KOPT-K1 (cell line): ENCODE measurements around the gene MEFV.
A peak's percentile ranks its signal among the peaks of the same experiment; 100 is the strongest.
"Not testable (repeated sequence)": the region's sequence is repeated elsewhere in the genome, so short reads cannot be mapped to it uniquely, and the experiment has no call there.

ENCODE experiments used
- H3K27ac ChIP-seq: fragments of 200-600 bp; sonication (generic); 2 replicates; pipeline ENCODE4 v1.5.1; 2016; ENCODE audit warnings: antibody characterized with exemption, mild to moderate bottlenecking, low read depth, low read length; ENCODE audit not compliant: poor library complexity, severe bottlenecking
- H3K36me3 ChIP-seq: fragments of 200-600 bp; sonication (generic); 2 replicates; pipeline ENCODE4 v1.5.1; 2017; ENCODE audit warnings: antibody characterized with exemption, mild to moderate bottlenecking, low read length, moderate library complexity; ENCODE audit not compliant: insufficient read depth
- H3K9me3 ChIP-seq: fragments of 200-600 bp; sonication (generic); 2 replicates; pipeline ENCODE4 v1.5.1; 2017; ENCODE audit warnings: antibody characterized with exemption, low read length, mild to moderate bottlenecking; ENCODE audit not compliant: insufficient read depth, poor library complexity, severe bottlenecking

Gene MEFV

DNA sequence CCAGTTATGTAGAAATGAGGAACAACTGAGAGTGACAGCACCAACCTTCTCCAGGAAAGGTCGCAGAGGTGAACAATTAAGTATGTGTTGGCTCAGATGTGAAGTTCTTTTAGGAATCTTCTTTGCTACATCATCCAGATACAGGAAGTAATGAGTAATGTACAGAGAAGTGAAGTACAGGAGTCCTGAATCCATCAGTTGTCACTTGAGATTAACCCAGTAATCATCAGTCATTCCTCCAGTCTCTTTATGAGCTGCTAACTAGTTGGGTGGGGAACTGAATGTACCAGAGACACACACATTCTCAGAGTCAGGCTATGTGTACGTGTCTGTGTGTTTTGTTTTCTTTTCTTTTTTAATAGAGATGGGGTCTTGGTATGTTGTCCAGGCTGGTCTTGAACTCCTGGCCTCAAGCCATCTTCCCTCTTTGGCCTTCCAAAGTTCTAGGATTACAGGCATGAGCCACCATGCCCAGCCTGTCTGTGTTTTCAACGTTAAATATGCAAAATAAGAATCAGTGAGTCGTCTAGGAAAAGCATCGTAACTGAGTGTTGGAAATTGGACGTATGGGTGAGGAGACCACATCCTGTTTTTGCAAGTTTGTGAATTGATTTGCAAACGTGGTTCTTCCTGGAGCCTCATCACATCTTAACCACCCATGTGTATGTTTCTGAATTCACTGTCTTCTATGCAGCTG, 41.4 kb downstream of the MEFV start:
- H3K9me3 ChIP-seq, result peaks cover 3% of the 10 kb centered on the region
- peak overlapping the region; percentile 44 for H3K27ac ChIP-seq
- no peaks in the 10 kb centered on the region for H3K36me3 ChIP-seq

GRCh38 chr16:3212567-3212966, 43.9 kb downstream of the MEFV start:
- no peaks in the 10 kb centered on the region for H3K36me3 ChIP-seq
- H3K9me3 ChIP-seq, result peaks cover 10% of the 10 kb centered on the region
- no peak overlapping the region for H3K27ac ChIP-seq

DNA sequence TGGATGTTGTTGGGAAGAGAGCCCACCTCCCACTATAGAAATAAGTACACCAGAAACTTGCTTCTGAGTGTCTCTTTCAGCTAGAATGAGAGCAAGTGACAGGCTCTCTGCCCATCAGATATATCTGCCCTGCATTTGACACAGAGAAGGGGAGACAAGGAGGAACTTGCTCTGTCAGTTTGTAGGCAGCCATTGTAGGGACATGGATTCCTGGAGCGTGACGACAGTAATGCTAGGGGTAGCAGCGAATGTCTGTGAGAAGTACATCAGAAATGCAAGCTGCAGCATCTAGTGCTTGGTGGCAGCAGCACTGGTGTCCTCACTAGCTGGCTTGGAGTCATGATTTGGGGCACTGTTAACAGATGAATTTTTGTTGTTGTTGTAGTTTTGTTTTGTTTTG, 44.4 kb downstream of the MEFV start:
- no peak overlapping the region for H3K27ac ChIP-seq
- no peaks in the 10 kb centered on the region for H3K36me3 ChIP-seq
- peaks cover 14% of the 10 kb centered on the region for H3K9me3 ChIP-seq

DNA sequence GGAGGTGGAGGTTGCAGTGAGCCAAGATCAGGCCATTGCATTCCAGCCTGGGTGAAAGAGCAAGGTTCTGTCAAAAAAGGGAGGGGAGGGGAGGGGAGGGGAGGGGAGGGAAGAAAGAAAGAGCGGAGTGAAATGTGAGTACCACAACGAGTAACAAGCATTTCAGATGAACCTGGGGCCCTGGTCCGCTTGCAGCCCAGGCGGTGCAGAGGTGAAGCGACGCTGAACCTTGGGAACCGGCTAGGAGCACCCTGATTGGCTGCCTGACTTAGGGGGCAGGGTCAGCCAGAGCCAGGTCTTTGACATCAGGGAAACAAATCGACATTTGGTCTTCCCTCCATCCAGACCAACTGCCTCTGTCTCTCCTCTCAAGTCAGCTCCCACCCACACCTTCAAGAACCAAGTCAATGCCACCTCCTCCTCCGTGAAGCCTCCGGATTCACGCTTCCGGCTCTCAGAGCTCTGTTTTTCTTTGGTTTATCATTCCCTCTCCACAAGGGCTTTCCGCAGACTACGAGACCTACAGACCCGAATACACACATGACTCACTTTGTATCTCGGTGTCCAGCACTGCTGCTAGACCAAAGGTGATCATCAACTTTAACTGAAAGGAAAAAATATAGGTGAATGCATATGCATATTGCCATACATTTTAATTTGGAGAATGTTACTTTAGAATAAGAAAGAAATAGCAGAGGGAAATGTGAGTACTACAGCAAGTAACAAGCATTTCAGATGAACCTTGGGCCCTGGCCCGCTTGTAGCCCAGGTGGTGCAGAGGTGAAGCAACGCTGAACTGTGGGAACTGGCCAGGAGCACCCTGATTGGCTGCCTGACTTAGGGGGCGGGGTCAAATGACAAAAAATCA, 49.1 kb downstream of the MEFV start:
- no peaks in the 10 kb centered on the region for H3K36me3 ChIP-seq
- peaks cover 31% of the 10 kb centered on the region for H3K9me3 ChIP-seq
- no peak overlapping the region for H3K27ac ChIP-seq

DNA sequence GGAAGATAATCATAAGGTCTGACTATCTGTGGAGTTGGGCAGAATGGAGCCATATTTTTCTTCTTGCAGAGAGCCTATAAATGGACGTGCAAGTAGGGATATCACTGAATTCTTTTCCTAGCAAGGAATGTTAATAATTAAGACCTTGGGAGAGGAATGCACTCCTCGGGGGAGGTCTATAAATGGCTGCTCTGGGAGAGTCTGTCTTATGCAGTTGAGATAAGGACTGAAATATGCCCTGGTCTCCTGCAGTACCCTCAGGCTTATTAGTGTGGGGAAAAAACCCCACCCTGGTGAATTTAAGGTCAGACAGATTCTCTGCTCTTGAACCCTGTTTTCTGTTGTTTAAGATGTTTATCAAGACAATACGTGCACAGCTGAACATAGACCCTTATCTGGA, 50.5 kb downstream of the MEFV start:
- H3K36me3 ChIP-seq, H3K27ac ChIP-seq: not testable (repeated sequence)
- peaks cover 31% of the 10 kb centered on the region for H3K9me3 ChIP-seq

DNA sequence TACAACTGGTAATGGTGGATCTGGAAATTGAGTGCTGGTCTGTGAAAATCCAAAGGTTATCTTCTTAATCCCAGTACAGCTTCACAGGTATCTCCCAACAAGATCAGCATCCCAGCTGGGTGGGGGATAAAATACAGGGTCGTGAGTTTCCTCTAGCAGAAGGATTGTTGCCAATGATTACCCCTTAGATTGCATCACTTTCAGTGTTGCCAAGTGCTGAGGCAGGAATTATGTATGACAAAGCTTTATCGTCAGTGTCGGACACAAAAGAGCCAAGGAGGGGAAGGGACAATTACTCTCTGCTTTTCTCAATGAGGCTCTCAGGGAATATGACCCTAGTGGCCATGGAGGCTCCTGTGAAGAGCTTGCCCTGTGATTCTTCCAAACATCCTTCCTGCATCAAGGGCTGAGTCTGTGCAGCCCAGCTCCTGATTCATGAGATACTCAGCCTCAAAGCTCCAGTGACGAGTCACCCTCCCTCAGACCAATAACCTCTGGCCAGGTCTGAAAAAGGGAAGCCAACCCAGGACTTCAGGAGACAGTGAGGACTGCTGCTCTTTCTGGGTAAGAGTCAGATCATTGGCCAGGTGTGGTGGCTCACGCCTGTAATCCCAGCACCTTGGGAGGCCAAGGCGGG, 53.4 kb downstream of the MEFV start:
- Histone ChIP-seq H3K27ac (no peak overlapping the region), H3K36me3 (no peaks in the 10 kb centered on the region), H3K9me3 (peaks cover 24% of the 10 kb centered on the region)

GRCh38 chr16:3198334-3199072, 57.9 kb downstream of the MEFV start:
- Histone ChIP-seq H3K27ac (no peak overlapping the region), H3K36me3 (no peaks in the 10 kb centered on the region), H3K9me3 (no peaks in the 10 kb centered on the region)

DNA sequence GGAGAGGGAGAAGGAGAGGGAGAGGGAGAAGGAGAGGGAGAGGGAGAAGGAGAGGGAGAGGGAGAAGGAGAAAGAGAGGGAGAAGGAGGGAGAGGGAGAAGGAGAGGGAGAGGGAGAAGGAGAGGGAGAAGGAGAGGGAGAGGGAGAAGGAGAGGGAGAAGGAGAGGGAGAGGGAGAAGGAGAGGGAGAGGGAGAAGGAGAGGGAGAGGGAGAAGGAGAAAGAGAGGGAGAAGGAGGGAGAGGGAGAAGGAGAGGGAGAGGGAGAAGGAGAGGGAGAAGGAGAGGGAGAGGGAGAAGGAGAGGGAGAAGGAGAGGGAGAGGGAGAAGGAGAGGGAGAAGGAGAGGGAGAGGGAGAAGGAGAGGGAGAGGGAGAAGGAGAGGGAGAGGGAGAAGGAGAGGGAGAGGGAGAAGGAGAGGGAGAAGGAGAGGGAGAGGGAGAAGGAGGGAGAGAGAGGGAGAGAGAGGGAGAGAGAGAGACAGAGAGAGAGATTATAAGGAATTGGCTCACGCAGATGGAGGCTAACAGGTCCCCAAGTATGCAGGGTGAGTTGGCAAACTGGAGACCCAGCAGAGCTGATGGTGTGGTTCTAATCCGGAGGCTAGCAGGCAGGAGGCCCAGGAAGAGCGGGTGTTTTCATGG, 58.6 kb downstream of the MEFV start:
- H3K27ac ChIP-seq, H3K9me3 ChIP-seq, H3K36me3 ChIP-seq: not testable (repeated sequence)

DNA sequence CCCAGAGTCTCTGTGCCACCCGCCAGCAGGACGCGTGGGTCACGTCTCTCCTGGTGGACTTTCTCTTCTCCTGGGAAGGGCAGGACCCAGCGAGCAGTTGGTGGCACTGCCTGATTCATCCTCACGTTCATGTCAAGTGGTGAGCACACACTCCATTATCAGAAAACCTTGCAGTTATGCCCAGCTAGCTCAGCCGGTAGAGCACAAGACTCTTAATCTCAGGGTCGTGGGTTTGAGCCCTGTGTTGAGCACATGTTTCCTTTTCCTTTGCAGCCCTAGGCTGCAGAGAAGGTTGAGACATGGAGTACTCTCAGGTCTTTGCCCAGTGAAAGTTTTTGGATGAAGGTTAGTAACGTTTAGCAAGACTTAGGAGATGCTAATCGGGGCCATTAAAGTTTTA, 60.5 kb downstream of the MEFV start:
- no peak overlapping the region for H3K27ac ChIP-seq
- peaks cover 22% of the 10 kb centered on the region for H3K9me3 ChIP-seq
- no peaks in the 10 kb centered on the region for H3K36me3 ChIP-seq

DNA sequence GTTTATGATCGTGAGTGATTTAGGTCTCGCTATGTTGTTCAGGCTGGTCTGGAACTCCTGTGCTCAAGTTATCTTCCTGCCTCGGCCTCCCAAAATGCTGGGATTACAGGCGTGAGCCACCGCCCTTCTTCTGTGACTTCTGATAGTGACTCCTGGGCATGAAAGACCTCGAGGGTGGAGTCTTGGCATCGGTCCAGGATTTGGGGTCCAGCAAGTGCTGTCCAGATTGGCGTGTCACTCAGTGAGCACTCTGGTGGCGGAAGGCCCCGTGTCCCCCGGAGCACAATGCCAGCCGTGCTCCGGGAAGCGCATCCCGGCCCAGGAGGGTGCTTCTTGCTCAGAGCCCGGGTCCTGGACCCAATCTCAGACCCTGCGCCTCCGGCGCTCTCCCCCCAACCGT, 61.6 kb downstream of the MEFV start:
- no peak overlapping the region for H3K27ac ChIP-seq
- H3K9me3 ChIP-seq, result peaks cover 33% of the 10 kb centered on the region
- no peaks in the 10 kb centered on the region for H3K36me3 ChIP-seq

- Histone ChIP-seq H3K9me3 (peaks cover 46% of the 10 kb centered on the region), H3K36me3 (no peaks in the 10 kb centered on the region), H3K27ac (no peak overlapping the region)
Measured at GRCh38 chr16:3193221-3194212, 62.9 kb downstream of the MEFV start.

DNA sequence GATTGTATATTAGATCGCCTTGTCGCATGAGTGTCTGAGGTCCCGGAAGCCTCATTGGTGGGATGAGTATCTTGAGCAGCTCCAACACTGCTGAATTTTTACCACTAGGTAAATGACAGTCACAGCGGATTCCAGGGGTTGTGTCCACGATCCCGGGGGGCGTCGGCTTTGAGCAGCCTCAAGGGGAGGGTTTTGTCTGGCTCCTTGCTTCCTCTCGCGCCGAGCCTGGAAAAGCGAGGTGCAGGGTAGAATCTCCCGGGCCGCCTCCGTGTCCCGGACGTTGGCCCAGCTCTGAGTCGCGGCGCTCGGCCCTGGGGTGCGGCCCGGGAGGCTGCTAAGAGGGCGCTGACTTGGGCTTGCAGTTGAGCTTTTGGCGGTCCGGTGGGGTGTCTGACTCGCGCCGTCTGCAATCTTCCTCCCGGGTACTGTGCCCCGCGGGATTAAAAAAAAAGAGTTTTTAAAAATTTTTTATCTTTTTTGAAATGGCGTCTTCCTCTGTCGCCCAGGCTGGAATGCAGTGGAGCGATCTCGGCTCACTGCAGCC, 63.9 kb downstream of the MEFV start:
- peaks cover 56% of the 10 kb centered on the region for H3K9me3 ChIP-seq
- no peak overlapping the region for H3K27ac ChIP-seq
- H3K36me3 ChIP-seq, result no peaks in the 10 kb centered on the region
